HFF-Myc (cell line): Measurements from ENCODE around the gene TMEM170B.
A peak's percentile ranks its signal among the peaks of the same experiment; 100 is the strongest.

Experiments
- DNase-seq: peaks from one replicate; pipeline ENCODE4 v3.0.0-alpha.2; 2011; ENCODE audit warnings: low read depth; ENCODE audit errors: extremely low read depth
- H3K4me3 ChIP-seq: replicated peaks from 2 replicates; pipeline ENCODE4 v1.5.1; 2011; ENCODE audit warnings: low read depth, mild to moderate bottlenecking, control low read depth, low read length
- CTCF ChIP-seq: IDR thresholded peaks from 2 replicates; pipeline ENCODE4 v1.5.1; 2012; ENCODE audit warnings: mild to moderate bottlenecking, low read depth, low read length, control low read depth; ENCODE audit errors: missing control alignments

TMEM170B gene

GRCh38 chr6:11613336-11613735 lies 75.8 kb downstream of the TMEM170B start:
- no peak for TF ChIP-seq CTCF
- no peak for DNase-seq
- no peak overlapping the region for H3K4me3 ChIP-seq

GRCh38 chr6:11613858-11614257 lies 76.3 kb downstream of the TMEM170B start:
- DNase-seq: peak; percentile 63
- no peak for TF ChIP-seq CTCF
- H3K4me3 ChIP-seq: no peak overlapping the region

- no peak for DNase-seq
- TF ChIP-seq CTCF: no peak
- no peak overlapping the region for H3K4me3 ChIP-seq
Measured at GRCh38 chr6:11614534-11615213, 77.1 kb downstream of the TMEM170B start.

GRCh38 chr6:11615214-11615602 lies 77.7 kb downstream of the TMEM170B start:
- no peak for DNase-seq
- no peak for TF ChIP-seq CTCF
- no peak overlapping the region for H3K4me3 ChIP-seq

- TF ChIP-seq CTCF: no peak
- DNase-seq: no peak
- H3K4me3 ChIP-seq: no peak overlapping the region
Measured at GRCh38 chr6:11616200-11616611, 78.7 kb downstream of the TMEM170B start.

GRCh38 chr6:11618533-11618932 lies 81.0 kb downstream of the TMEM170B start:
- DNase-seq: no peak

More at GRCh38 chr6:11618533-11618932, 81.0 kb downstream of the TMEM170B start:
- peak; percentile 26 for TF ChIP-seq CTCF
- H3K4me3 ChIP-seq: no peak overlapping the region
